Measurements from ENCODE around the gene RSPRY1.

Gene RSPRY1

DNA sequence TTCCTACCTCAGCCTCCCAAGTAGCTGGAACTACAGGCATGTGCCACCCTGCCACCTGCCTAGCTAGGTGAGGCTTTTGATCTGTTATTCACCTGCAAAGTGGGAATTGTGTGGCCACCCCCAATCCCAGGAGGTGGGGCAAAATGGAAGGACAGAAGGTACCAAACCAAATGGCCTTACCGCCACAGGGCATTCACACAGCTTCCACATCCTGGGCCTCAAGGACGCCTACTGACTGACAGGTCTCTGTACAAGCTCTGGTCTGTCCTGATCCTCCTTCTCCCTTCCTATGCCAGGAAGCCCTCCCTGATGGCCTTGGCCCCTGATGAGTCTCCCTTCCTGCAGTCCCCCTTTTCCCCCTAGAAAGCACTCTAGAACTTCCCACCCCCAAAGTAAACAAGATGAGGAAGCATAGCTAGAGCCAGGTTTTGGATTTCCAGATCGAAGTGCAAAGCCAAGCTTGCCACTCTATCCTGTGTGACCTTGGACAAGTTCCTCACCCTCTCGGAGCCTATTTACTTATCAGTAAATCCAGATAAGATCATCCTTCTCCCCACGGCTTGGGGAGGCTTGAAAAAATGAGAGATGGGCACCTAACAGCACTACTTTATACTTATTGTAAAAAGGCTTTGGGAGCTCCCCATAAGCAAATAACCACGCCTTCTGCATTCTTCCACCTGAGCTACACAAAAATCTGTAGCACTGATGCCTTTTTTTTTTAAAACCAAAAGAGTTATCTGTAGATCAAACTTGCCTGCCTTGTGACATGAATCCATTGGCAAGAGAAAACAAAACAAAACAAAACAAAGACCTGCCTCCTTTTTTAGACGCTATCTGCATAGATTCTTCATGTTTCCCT, 93.9 kb downstream of the RSPRY1 start:
- no peak for TF ChIP-seq POLR2AphosphoS5 (IDR thresholded peaks at IDR 0.05; ENCODE audit: low read depth, low read length)
- TF ChIP-seq, protein P1, sequence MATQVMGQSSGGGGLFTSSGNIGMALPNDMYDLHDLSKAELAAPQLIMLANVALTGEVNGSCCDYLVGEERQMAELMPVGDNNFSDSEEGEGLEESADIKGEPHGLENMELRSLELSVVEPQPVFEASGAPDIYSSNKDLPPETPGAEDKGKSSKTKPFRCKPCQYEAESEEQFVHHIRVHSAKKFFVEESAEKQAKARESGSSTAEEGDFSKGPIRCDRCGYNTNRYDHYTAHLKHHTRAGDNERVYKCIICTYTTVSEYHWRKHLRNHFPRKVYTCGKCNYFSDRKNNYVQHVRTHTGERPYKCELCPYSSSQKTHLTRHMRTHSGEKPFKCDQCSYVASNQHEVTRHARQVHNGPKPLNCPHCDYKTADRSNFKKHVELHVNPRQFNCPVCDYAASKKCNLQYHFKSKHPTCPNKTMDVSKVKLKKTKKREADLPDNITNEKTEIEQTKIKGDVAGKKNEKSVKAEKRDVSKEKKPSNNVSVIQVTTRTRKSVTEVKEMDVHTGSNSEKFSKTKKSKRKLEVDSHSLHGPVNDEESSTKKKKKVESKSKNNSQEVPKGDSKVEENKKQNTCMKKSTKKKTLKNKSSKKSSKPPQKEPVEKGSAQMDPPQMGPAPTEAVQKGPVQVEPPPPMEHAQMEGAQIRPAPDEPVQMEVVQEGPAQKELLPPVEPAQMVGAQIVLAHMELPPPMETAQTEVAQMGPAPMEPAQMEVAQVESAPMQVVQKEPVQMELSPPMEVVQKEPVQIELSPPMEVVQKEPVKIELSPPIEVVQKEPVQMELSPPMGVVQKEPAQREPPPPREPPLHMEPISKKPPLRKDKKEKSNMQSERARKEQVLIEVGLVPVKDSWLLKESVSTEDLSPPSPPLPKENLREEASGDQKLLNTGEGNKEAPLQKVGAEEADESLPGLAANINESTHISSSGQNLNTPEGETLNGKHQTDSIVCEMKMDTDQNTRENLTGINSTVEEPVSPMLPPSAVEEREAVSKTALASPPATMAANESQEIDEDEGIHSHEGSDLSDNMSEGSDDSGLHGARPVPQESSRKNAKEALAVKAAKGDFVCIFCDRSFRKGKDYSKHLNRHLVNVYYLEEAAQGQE (IDR thresholded peaks at IDR 0.05; ENCODE audit: insufficient read depth in 1 of 2, low read depth in 2 of 2, low read length in 2 of 2) = no peak
- TF ChIP-seq TAF1 (IDR thresholded peaks at IDR 0.05; ENCODE audit: borderline replicate concordance, insufficient read depth, low read length) = no peak
- TF ChIP-seq SIN3A (IDR thresholded peaks at IDR 0.05; ENCODE audit: borderline replicate concordance, insufficient read depth, low read length) = no peak
- no peak for TF ChIP-seq FOXP2 (optimal IDR thresholded peaks at IDR 0.05; ENCODE audit: borderline replicate concordance, extremely low read depth, extremely low read length, insufficient read depth)

DNA sequence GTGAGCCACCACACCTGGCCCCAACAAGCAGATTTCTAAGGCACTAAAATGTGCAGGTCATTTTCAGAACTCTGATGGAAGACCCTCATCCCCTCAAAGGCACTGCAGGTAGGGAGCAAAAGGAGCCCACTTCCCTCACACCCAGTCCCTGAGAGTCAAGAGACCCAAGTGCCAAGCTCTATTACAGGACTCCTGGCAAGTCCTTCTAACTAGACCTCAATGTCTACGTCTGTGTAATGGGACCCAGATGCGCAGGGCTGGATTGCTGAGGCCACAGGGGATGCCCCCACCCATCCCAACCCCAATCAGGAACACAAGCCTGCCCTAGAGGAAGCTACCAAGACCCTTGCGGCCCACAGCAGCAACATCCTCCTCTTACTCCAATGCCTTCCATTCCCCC, 95.7 kb downstream of the RSPRY1 start:
- TF ChIP-seq SIN3A (IDR thresholded peaks at IDR 0.05; ENCODE audit: borderline replicate concordance, insufficient read depth, low read length) = no peak
- TF ChIP-seq POLR2AphosphoS5 (IDR thresholded peaks at IDR 0.05; ENCODE audit: low read depth, low read length) = no peak
- TF ChIP-seq, protein P1 (IDR thresholded peaks at IDR 0.05; ENCODE audit: insufficient read depth in 1 of 2, low read depth in 2 of 2, low read length in 2 of 2) = no peak
- no peak for TF ChIP-seq TAF1 (IDR thresholded peaks at IDR 0.05; ENCODE audit: borderline replicate concordance, insufficient read depth, low read length)
- no peak for TF ChIP-seq FOXP2 (optimal IDR thresholded peaks at IDR 0.05; ENCODE audit: borderline replicate concordance, extremely low read depth, extremely low read length, insufficient read depth)

DNA sequence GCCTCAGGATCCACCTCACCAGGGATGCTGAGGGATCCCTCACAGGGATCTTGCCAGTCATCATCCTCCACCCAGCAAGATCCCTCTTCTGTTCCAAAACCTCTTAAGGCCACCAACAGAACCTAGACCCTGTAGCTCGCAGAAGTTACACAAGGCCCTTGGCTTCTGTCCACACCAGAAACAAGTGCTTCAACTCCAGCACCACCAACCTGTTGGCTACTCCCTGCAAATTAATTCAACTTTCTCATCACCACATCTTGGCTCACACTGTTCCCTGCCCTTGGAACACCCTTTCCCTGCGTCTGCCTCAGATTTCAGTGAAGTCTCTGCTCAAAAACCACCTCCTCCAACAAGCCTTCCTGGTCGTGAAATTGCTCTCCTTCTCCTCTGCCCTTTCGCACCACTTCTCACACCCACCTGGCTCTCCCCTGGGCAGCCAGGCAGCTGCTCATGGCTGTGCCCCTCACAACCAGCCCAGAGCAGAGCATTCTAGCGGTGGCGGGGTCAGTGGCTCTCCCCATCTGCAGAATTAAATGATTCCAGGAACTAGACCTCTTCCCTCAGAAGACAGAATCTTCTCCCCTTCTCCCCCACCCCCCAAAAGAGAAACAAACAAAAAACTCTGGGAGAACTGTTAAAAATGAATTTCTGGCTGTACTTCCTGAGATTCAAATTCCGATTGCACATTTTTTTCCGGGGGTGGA, 96.5 kb downstream of the RSPRY1 start:
- TF ChIP-seq, protein P1 (IDR thresholded peaks at IDR 0.05; ENCODE audit: insufficient read depth in 1 of 2, low read depth in 2 of 2, low read length in 2 of 2) = no peak
- TF ChIP-seq TAF1 (IDR thresholded peaks at IDR 0.05; ENCODE audit: borderline replicate concordance, insufficient read depth, low read length) (no peak), FOXP2 (optimal IDR thresholded peaks at IDR 0.05; ENCODE audit: borderline replicate concordance, extremely low read depth, extremely low read length, insufficient read depth) (no peak), POLR2AphosphoS5 (IDR thresholded peaks at IDR 0.05; ENCODE audit: low read depth, low read length) (no peak), SIN3A (IDR thresholded peaks at IDR 0.05; ENCODE audit: borderline replicate concordance, insufficient read depth, low read length) (no peak)

GRCh38 chr16:57283214-57283958, 97.3 kb downstream of the RSPRY1 start:
- TF ChIP-seq SIN3A (IDR thresholded peaks at IDR 0.05; ENCODE audit: borderline replicate concordance, insufficient read depth, low read length) (no peak), TAF1 (IDR thresholded peaks at IDR 0.05; ENCODE audit: borderline replicate concordance, insufficient read depth, low read length) (no peak), POLR2AphosphoS5 (IDR thresholded peaks at IDR 0.05; ENCODE audit: low read depth, low read length) (no peak)
- TF ChIP-seq, protein P1 (IDR thresholded peaks at IDR 0.05; ENCODE audit: insufficient read depth in 1 of 2, low read depth in 2 of 2, low read length in 2 of 2) = no peak
